Esophagus muscularis mucosa (tissue), 4 donors: ENCODE results near the gene CNGA3.

Source experiments
- EP300 ChIP-seq: sonication (generic); formaldehyde crosslinking; IDR thresholded peaks from one replicate; pipeline ENCODE4 v1.6.1; 2017; ENCODE audit warnings: antibody characterized with exemption
- POLR2A ChIP-seq: fragments of 450-650 bp; IDR thresholded peaks from one replicate; pipeline ENCODE4 v1.6.1; 2017; ENCODE audit warnings: antibody characterized with exemption, moderate library complexity, mild to moderate bottlenecking, low read depth
- TF ChIP-seq, protein P1 (sequence below), 3 experiments: fragments of 200-600 bp in 2 of 3; fragments of 450-650 bp in 1 of 3; sonication (generic) in 2 of 3; IDR thresholded peaks; one replicate each; pipeline ENCODE4 v1.5.1; 2017 to 2019; ENCODE audit warnings: antibody characterized with exemption in 3 of 3, mild to moderate bottlenecking in 2 of 3, moderate library complexity in 1 of 3

GRCh38 chr2:98445683-98446581, 99.7 kb downstream of the CNGA3 start:
- TF ChIP-seq, protein P1, sequence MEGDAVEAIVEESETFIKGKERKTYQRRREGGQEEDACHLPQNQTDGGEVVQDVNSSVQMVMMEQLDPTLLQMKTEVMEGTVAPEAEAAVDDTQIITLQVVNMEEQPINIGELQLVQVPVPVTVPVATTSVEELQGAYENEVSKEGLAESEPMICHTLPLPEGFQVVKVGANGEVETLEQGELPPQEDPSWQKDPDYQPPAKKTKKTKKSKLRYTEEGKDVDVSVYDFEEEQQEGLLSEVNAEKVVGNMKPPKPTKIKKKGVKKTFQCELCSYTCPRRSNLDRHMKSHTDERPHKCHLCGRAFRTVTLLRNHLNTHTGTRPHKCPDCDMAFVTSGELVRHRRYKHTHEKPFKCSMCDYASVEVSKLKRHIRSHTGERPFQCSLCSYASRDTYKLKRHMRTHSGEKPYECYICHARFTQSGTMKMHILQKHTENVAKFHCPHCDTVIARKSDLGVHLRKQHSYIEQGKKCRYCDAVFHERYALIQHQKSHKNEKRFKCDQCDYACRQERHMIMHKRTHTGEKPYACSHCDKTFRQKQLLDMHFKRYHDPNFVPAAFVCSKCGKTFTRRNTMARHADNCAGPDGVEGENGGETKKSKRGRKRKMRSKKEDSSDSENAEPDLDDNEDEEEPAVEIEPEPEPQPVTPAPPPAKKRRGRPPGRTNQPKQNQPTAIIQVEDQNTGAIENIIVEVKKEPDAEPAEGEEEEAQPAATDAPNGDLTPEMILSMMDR (IDR thresholded peaks at IDR 0.05), result no peak
- TF ChIP-seq EP300, result no peak
- no peak for TF ChIP-seq POLR2A
